Thyroid gland (tissue), 4 donors: ENCODE measurements around the gene SPARCL1. TPM values are rescaled to one million over a fixed set of nuclear protein-coding genes. Genes with fewer than 3 reads are reported as not detected.
"Not testable (repeated sequence)": the region's sequence is repeated elsewhere in the genome, so short reads cannot be mapped to it uniquely, and the experiment has no call there.

ENCODE experiments used
- DNase-seq, 2 donors: peaks; one replicate each; pipeline ENCODE4 v3.0.0-alpha.2; 2019
- H3K27ac ChIP-seq, 3 donors: fragments of 200-600 bp; sonication (generic); 1 replicate in 2 of 3; 2 replicates in 1 of 3; pipeline ENCODE4 v1.5.1; 2016 to 2019; ENCODE audit warnings: mild to moderate bottlenecking in 1 of 3, moderate library complexity in 1 of 3
- H3K27me3 ChIP-seq: fragments of 200-600 bp; sonication (generic); one replicate; pipeline ENCODE4 v1.5.1; 2019
- H3K36me3 ChIP-seq, 2 donors: fragments of 200-600 bp; sonication (generic); one replicate each; pipeline ENCODE4 v1.5.1; 2016 to 2019
- H3K4me1 ChIP-seq, 2 donors: fragments of 200-600 bp; sonication (generic); one replicate each; pipeline ENCODE4 v1.5.1; 2017 to 2019
- H3K4me3 ChIP-seq, 3 donors: fragments of 200-600 bp; sonication (generic); replicated peaks in 1 of 3; 1 replicate in 2 of 3; 2 replicates in 1 of 3; pipeline ENCODE4 v1.5.1; 2016; ENCODE audit warnings: mild to moderate bottlenecking in 1 of 3
- H3K9me3 ChIP-seq: fragments of 200-600 bp; sonication (generic); one replicate; pipeline ENCODE4 v1.5.1; 2017
- POLR2A ChIP-seq, 2 donors: fragments of 450-650 bp; IDR thresholded peaks; one replicate each; pipeline ENCODE4 v1.6.1; 2017; ENCODE audit warnings: antibody characterized with exemption in 2 of 2, mild to moderate bottlenecking in 2 of 2, moderate library complexity in 1 of 2
- WGBS, 2 donors: methylation state at CpG; one replicate each; pipeline ENCODE4 v1.1.5; 2017; 5-methylcytosine and 5-hydroxymethylcytosine counted together
- intact Hi-C: fragments of 100-400 bp; cut with DNase I; formaldehyde crosslinking; loops from one replicate; pipeline ENCODE4 v1.15.1; 2023
- total RNA-seq, 4 donors: library from RNA; depleted of rRNA; stranded (reverse); fragments of >200 nt; gene quantifications; one replicate each; pipeline ENCODE4 v1.2.3, GENCODE V29; 2016
- TF ChIP-seq, protein P1 (sequence below), 6 experiments: fragments of 200-600 bp in 3 of 6; fragments of 450-650 bp in 3 of 6; sonication (generic) in 3 of 6; IDR thresholded peaks; one replicate each; pipeline ENCODE4 v1.5.1; 2016 to 2019; ENCODE audit warnings: antibody characterized with exemption in 6 of 6, mild to moderate bottlenecking in 2 of 6, inconsistent platforms in 1 of 6, moderate library complexity in 1 of 6

Gene SPARCL1
- total RNA-seq, 4 donors from 2014 or later: 234 to 569 (median 391) TPM

DNA sequence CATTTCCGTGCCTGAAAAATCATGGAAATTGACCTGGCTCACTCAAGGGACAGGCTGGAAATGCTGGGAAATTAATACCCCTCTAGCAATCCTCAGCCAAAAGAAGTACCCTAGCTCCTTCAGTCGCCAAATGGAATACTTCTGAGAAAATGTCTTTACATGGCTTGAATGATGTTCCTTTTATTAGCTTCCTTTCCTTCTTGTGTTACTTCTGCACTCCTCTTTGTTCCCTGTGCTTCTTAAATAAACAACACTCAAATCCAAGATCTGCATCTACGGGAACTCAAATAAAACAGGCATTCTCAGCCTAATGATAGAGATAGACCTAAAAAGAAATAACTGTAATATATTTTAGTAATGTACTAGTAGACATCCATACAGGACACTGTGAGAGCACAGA, 36.1 kb downstream of the SPARCL1 start:
- Histone ChIP-seq H3K27ac (no peak overlapping the region), H3K27me3 (no peaks in the 10 kb centered on the region), H3K36me3 (no peaks in the 10 kb centered on the region), H3K4me3 (no peak overlapping the region), H3K9me3 (no peaks in the 10 kb centered on the region), H3K4me1 (peaks cover 0 to 4% of the 10 kb centered on the region in 2 donors)
- WGBS, 2 donors: 67 to 71% methylated on average over 3 of the region's 3 CpGs
- no peak for DNase-seq
- no peak for TF ChIP-seq POLR2A (IDR thresholded peaks at IDR 0.05)
- TF ChIP-seq, protein P1, sequence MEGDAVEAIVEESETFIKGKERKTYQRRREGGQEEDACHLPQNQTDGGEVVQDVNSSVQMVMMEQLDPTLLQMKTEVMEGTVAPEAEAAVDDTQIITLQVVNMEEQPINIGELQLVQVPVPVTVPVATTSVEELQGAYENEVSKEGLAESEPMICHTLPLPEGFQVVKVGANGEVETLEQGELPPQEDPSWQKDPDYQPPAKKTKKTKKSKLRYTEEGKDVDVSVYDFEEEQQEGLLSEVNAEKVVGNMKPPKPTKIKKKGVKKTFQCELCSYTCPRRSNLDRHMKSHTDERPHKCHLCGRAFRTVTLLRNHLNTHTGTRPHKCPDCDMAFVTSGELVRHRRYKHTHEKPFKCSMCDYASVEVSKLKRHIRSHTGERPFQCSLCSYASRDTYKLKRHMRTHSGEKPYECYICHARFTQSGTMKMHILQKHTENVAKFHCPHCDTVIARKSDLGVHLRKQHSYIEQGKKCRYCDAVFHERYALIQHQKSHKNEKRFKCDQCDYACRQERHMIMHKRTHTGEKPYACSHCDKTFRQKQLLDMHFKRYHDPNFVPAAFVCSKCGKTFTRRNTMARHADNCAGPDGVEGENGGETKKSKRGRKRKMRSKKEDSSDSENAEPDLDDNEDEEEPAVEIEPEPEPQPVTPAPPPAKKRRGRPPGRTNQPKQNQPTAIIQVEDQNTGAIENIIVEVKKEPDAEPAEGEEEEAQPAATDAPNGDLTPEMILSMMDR (IDR thresholded peaks at IDR 0.05): no peak
- intact Hi-C loops: no loop called here

DNA sequence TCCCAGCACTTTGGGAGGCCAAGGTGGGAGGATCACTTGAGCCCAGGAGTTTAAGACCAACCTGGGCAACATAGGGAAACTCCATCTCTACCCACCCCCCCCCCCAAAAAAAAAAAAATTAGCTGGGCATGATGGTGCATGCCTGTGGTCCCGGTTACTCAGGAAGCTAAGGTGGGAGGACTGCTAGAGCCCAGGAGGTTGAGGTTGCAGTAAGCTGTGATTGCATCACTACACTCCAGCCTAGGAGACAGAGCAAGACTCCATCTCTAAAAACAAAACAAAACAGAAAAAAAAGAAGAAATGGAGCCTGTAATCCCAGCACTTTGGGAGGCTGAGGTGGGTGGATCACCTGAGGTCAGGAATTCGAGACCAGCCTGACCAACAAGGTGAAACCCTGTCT, 37.3 kb downstream of the SPARCL1 start:
- H3K9me3 ChIP-seq, DNase-seq, H3K36me3 ChIP-seq, H3K4me3 ChIP-seq, H3K27me3 ChIP-seq, H3K27ac ChIP-seq, intact Hi-C loops, H3K4me1 ChIP-seq: not testable (repeated sequence)
- 91 to 93% methylated on average over 2 of the region's 2 CpGs for WGBS, 2 donors

DNA sequence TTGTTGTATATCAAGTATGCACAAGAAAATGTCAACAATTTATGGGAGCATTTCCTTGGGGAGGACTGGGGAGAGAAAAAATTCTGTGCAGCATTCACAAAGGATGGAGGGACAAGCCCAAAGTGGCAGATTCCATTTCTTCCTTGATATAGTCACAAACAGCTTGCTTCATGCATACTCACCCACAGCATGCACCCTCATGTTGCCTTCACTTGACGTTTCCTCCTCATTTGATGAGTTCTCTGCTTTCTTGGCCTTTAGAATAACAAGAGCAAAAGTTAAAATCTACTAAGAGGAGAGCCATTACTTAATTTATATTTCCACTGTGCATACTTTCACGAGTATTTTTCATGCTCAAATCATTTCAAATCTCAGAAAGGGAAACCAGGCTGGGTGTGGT, 37.7 kb downstream of the SPARCL1 start:
- no peak overlapping the region for H3K27ac ChIP-seq
- H3K9me3 ChIP-seq: no peaks in the 10 kb centered on the region
- H3K36me3 ChIP-seq: no peaks in the 10 kb centered on the region
- WGBS, 2 donors: 82 to 89% methylated on average over 2 of the region's 2 CpGs
- DNase-seq: no peak
- H3K4me3 ChIP-seq: no peak overlapping the region
- no peaks in the 10 kb centered on the region for H3K27me3 ChIP-seq
- H3K4me1 ChIP-seq: no peaks in the 10 kb centered on the region
- TF ChIP-seq, protein P1 (IDR thresholded peaks at IDR 0.05): no peak
- no peak for TF ChIP-seq POLR2A (IDR thresholded peaks at IDR 0.05)
- intact Hi-C loops: no loop called here

DNA sequence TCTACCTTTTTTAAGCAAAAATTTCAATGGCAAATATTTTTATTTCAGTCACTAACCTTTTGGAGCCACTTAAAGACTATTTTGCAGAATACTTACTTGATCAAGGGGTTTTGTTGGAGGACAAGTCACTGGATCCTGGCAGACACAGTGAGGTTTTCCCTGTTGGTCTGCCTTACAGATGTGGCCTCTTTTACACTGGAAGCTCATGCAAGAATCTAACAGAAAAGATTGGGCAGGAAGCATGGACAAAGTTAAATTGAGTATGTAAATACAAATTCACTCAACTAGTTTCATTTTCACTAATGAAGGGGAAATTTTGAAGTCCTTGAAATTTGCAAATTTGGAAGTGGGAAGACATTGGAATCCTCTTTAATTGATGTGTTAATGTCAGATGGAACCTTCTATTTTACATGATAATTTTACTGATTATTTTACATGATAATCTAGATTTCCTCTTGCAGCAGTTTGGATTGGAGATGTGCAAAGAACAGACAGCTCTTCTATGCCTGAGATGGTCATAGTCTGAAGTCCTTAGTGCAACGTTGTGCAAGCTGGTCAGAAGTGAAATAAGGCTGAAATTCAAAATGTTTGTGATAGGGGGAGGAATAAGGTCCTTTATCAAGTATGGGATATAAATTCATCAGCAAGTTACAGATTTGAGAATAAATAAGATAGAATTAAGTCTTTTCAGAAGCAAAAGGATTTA, 38.4 kb downstream of the SPARCL1 start:
- intact Hi-C loops: no loop called here
- 70 to 80% methylated on average over 1 of the region's 1 CpG for WGBS, 2 donors
- Histone ChIP-seq H3K27ac (no peak overlapping the region), H3K27me3 (no peaks in the 10 kb centered on the region), H3K9me3 (no peaks in the 10 kb centered on the region), H3K36me3 (no peaks in the 10 kb centered on the region), H3K4me3 (no peak overlapping the region), H3K4me1 (no peaks in the 10 kb centered on the region)
- no peak for DNase-seq
- TF ChIP-seq, protein P1 (IDR thresholded peaks at IDR 0.05): no peak
- no peak for TF ChIP-seq POLR2A (IDR thresholded peaks at IDR 0.05)

DNA sequence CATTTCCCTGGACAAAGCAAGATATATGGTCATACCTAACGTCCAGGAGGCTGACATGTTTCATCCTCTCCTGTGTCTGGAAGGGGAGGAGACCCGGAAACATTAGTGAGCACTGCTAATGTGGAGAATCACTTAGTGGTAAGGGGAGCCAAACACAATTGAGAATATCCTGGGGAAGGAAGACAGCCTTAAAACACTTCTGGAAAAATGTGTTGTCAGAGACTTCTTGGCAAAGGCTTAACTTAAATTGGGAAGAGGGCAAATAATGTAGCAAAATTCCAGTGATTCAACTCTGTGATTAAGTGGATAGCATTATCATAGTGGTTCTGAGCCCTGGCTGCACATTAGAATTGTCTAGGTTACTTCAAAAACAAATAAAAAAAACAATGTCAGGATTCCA, 39.5 kb downstream of the SPARCL1 start:
- H3K4me3 ChIP-seq: no peak overlapping the region
- H3K27me3 ChIP-seq: no peaks in the 10 kb centered on the region
- no peaks in the 10 kb centered on the region for H3K36me3 ChIP-seq
- H3K9me3 ChIP-seq: no peaks in the 10 kb centered on the region
- no peak for TF ChIP-seq POLR2A (IDR thresholded peaks at IDR 0.05)
- TF ChIP-seq, protein P1 (IDR thresholded peaks at IDR 0.05): no peak
- no peak overlapping the region for H3K27ac ChIP-seq
- WGBS, 2 donors: 63 to 82% methylated on average over 2 of the region's 2 CpGs
- H3K4me1 ChIP-seq: no peaks in the 10 kb centered on the region
- DNase-seq: no peak
- intact Hi-C loops: no loop called here

DNA sequence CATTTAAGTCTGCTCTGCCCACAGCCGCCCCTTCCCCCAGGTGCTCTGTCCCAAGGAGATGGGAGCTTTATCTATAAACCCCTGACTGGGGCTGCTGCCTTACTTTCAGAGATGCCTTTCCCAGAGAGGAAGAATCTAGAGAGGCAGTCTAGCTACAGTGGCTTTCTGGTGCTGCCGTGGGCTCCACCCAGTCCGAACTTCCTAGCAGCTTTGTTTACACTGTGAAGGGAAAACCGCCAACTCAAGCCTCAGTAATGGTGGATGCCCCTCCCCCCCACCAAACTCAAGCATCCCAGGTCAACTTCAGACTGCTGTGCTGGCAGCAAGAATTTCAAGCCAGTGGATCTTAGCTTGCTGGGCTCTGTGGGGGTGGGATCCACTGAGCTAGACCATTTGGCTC, 40.5 kb downstream of the SPARCL1 start:
- peak in 1 of 2 donors; percentile 7 for DNase-seq
- H3K27me3 ChIP-seq, H3K4me3 ChIP-seq, H3K9me3 ChIP-seq, H3K36me3 ChIP-seq, intact Hi-C loops, H3K4me1 ChIP-seq, H3K27ac ChIP-seq: not testable (repeated sequence)
- WGBS, 2 donors: 53 to 61% methylated on average over 4 of the region's 4 CpGs

DNA sequence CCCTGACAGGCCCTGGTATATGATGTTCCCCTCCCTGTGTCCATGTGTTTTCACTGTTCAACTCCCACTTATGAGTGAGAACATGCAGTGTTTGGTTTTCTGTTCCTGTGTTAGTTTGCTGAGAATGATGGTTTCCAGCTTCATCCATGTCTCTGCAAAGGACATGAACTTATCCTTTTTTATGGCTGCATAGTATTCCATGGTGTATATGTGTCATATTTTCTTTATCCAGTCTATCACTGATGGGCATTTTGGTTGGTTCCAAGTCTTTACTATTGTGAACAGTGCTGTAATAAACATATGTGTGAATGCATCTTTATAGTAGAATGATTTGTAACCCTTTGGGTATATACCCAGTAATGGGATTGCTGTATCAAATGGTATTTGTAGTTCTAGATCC, 45.9 kb downstream of the SPARCL1 start:
- intact Hi-C loops, H3K4me1 ChIP-seq, H3K9me3 ChIP-seq, H3K27ac ChIP-seq, DNase-seq, H3K4me3 ChIP-seq, H3K27me3 ChIP-seq, H3K36me3 ChIP-seq: not testable (repeated sequence)
